AG09309 (cell line): Measurements from ENCODE around the gene ORC5.

Source experiments
- DNase-seq: peaks from one replicate; pipeline ENCODE4 v3.0.0-alpha.2; 2010; ENCODE audit warnings: low read depth
- H3K4me3 ChIP-seq: 2 replicates; pipeline ENCODE4 v1.5.1; 2011; ENCODE audit warnings: mild to moderate bottlenecking, low read depth, low read length, moderate library complexity; ENCODE audit not compliant: control insufficient read depth
- CTCF ChIP-seq: IDR thresholded peaks from 2 replicates; pipeline ENCODE4 v1.5.1; 2011; ENCODE audit warnings: mild to moderate bottlenecking, low read depth, low read length, inconsistent platforms; ENCODE audit not compliant: insufficient read depth, control insufficient read depth; ENCODE audit errors: missing control alignments

The ORC5 gene

DNA sequence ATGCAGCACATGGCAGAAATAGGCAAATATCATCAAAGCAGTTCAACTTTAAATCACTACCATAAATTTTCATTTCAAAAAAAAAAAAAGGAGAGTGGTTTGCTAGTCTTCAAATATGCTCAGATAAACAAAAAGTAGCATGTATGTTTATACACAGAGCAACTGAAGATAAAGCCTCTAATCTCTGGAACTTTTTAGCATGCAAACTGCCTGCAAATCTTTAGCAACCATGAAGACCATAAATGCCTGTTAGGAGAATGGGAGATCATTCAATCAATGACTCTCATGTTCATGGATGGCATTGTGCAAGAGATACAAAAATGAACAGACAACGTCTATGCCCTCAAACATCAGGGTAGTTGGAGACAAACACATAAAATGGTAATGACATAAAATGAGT is 57.3 kb downstream of the ORC5 start:
- no peak for DNase-seq
- TF ChIP-seq CTCF = no peak

DNA sequence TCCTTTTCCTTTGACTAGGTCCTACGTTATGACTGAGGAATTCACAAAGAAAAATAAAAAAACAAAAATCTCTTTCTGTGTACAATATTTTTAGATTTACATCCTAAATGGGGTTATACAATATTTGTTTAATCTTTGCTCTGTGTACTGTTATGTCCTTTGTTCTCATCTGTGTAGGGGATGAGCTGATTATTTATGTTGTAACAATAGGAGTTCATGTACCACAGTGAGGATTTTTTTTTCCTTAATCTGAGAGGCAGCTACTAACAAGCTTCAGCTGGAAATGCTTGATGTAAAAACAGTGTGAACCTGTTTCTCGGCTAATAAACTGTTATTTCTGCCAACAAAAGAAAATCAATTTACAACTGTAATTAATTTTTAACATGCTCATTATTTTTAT is 58.0 kb downstream of the ORC5 start:
- DNase-seq = no peak
- TF ChIP-seq CTCF = no peak
- H3K4me3 ChIP-seq = no peak overlapping the region

More for the DNA sequence above, 57.3 kb downstream of the ORC5 start:
- no peak overlapping the region for H3K4me3 ChIP-seq

DNA sequence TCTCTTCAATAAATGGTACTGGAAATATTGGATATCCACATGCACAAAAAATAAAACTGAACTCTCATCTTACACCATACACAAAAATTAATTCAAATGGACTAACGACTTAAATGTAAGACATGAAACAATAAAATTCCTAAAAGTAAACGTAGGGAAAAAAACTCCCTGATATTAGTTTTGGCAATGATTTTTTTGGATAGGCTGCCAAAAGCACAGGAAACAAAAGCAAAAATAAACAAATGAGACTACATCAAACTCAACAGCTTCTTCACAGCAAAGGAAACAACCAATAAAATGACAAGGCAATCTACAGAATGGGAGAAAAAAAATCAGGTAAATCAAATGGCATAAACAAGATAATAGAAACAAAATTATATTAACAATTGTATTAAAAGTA is 65.7 kb downstream of the ORC5 start:
- no peak for DNase-seq
- no peak for TF ChIP-seq CTCF

GRCh38 chr7:104137971-104138370 is 69.8 kb downstream of the ORC5 start:
- no peak for TF ChIP-seq CTCF
- peak; percentile 45 for DNase-seq

More for the DNA sequence above, 65.7 kb downstream of the ORC5 start:
- H3K4me3 ChIP-seq = no peak overlapping the region

GRCh38 chr7:104137511-104137910 is 70.3 kb downstream of the ORC5 start:
- no peak for DNase-seq
- no peak for TF ChIP-seq CTCF
- no peak overlapping the region for H3K4me3 ChIP-seq

More at GRCh38 chr7:104137971-104138370, 69.8 kb downstream of the ORC5 start:
- no peak overlapping the region for H3K4me3 ChIP-seq

DNA sequence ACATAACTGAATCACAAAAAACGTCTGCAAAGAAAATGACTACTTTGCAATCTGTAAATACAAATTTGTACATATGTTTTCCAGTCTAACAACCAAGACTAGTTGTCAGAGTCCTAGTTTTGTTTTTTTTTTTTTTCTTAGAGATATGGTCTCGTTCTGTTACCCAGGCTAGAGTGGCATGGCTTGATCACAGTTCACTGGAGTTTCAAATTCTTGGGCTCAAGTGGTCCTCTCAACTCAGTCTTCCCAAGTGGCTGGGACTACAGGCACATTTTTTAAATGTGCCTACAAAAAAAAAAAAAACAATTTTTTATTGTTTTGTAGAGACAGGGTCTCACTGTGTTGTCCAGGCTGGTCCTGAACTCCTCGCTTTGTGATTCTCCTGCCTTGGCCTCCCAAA is 70.8 kb downstream of the ORC5 start:
- H3K4me3 ChIP-seq = no peak overlapping the region
- no peak for TF ChIP-seq CTCF
- DNase-seq = no peak

DNA sequence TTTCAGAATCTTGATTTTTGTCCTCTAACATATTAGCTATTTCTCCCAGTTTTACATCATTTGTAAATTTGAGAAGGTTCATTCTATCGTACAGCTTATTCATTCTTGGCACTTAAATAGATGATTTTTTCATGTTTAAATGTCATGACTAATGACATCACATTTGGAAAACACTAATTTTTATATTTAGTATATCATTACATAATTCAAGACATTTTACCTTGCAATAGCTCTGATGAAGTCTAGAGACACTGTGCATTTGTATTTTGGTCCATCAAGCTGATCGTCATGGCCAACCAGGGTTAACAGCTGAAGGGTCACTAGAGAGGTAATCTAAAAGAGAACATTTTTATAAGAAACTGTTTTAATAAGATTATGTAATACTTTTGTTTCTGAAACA is 71.3 kb downstream of the ORC5 start:
- H3K4me3 ChIP-seq = no peak overlapping the region
- TF ChIP-seq CTCF = no peak
- DNase-seq = no peak
